ENCODE data around the gene COPB1. TPM values are rescaled to one million over a fixed set of nuclear protein-coding genes. Genes with fewer than 3 reads are reported as not detected.
A peak's percentile ranks its signal among the peaks of the same experiment; 100 is the strongest.
"Not testable (repeated sequence)": the region's sequence is repeated elsewhere in the genome, so short reads cannot be mapped to it uniquely, and the experiment has no call there.

Gene COPB1
- total RNA-seq, 1 donor from 2014 or later, result 59.9 TPM

GRCh38 chr11:14537134-14537599, 37.6 kb upstream of the COPB1 start:
- intact Hi-C loops (cut with DNase I), result no loop called here
- Histone ChIP-seq H3K27me3 (no peaks in the 10 kb centered on the region), H3K27ac (no peak overlapping the region), H3K4me1 (peaks cover 10% of the 10 kb centered on the region), H3K9me3 (no peaks in the 10 kb centered on the region), H3K36me3 (no peaks in the 10 kb centered on the region), H3K4me3 (no peak overlapping the region)
- TF ChIP-seq POLR2A (IDR thresholded peaks at IDR 0.05) (no peak), CTCF (IDR thresholded peaks at IDR 0.05) (peak in 2 of 3 experiments; percentile 48 to 69), POLR2AphosphoS5 (IDR thresholded peaks at IDR 0.05; ENCODE audit: insufficient read depth in 1 of 2, low read depth in 1 of 2) (no peak)
- no peak for DNase-seq (ENCODE audit: extremely low spot score in 2 of 2)

GRCh38 chr11:14535166-14535565, 35.6 kb upstream of the COPB1 start:
- H3K4me3 ChIP-seq; H3K9me3 ChIP-seq; intact Hi-C loops (cut with DNase I); DNase-seq (ENCODE audit: extremely low spot score in 2 of 2); H3K27ac ChIP-seq; H3K4me1 ChIP-seq; H3K36me3 ChIP-seq; H3K27me3 ChIP-seq: not testable (repeated sequence)

GRCh38 chr11:14529951-14530350, 30.3 kb upstream of the COPB1 start:
- H3K27ac ChIP-seq, result no peak overlapping the region
- intact Hi-C loops (cut with DNase I), result loop anchor here (10.0 kb wide), 1 partner anchor 365 kb away; the partner anchor contains the start of gene CYP2R1
- TF ChIP-seq POLR2A (IDR thresholded peaks at IDR 0.05) (no peak), CTCF (IDR thresholded peaks at IDR 0.05) (no peak), POLR2AphosphoS5 (IDR thresholded peaks at IDR 0.05; ENCODE audit: insufficient read depth in 1 of 2, low read depth in 1 of 2) (no peak)
- no peaks in the 10 kb centered on the region for H3K27me3 ChIP-seq
- no peaks in the 10 kb centered on the region for H3K9me3 ChIP-seq
- no peak overlapping the region for H3K4me3 ChIP-seq
- no peak for DNase-seq (ENCODE audit: extremely low spot score in 2 of 2)
- H3K36me3 ChIP-seq, result no peaks in the 10 kb centered on the region
- H3K4me1 ChIP-seq, result no peaks in the 10 kb centered on the region

- Histone ChIP-seq H3K9me3 (no peaks in the 10 kb centered on the region), H3K4me1 (no peaks in the 10 kb centered on the region), H3K4me3 (no peak overlapping the region), H3K27ac (no peak overlapping the region), H3K36me3 (no peaks in the 10 kb centered on the region), H3K27me3 (no peaks in the 10 kb centered on the region)
- no peak for DNase-seq (ENCODE audit: extremely low spot score in 2 of 2)
- intact Hi-C loops (cut with DNase I), result loop anchor here (10.0 kb wide), 1 partner anchor 365 kb away; the partner anchor contains the start of gene CYP2R1
- TF ChIP-seq CTCF (IDR thresholded peaks at IDR 0.05) (no peak), POLR2A (IDR thresholded peaks at IDR 0.05) (no peak), POLR2AphosphoS5 (IDR thresholded peaks at IDR 0.05; ENCODE audit: insufficient read depth in 1 of 2, low read depth in 1 of 2) (no peak)
Observed at GRCh38 chr11:14529321-14529720, 29.7 kb upstream of the COPB1 start.

GRCh38 chr11:14522801-14523200, 23.2 kb upstream of the COPB1 start:
- peaks cover 17% of the 10 kb centered on the region for H3K4me1 ChIP-seq
- intact Hi-C loops (cut with DNase I), result loop anchor here (10.0 kb wide), 1 partner anchor 372 kb away; the partner anchor contains the start of gene CYP2R1
- H3K27ac ChIP-seq, result no peak overlapping the region
- DNase-seq (ENCODE audit: extremely low spot score in 2 of 2), result no peak
- H3K9me3 ChIP-seq, result no peaks in the 10 kb centered on the region
- no peaks in the 10 kb centered on the region for H3K36me3 ChIP-seq
- H3K4me3 ChIP-seq, result no peak overlapping the region
- TF ChIP-seq CTCF (IDR thresholded peaks at IDR 0.05) (no peak), POLR2A (IDR thresholded peaks at IDR 0.05) (no peak), POLR2AphosphoS5 (IDR thresholded peaks at IDR 0.05; ENCODE audit: insufficient read depth in 1 of 2, low read depth in 1 of 2) (no peak)
- no peaks in the 10 kb centered on the region for H3K27me3 ChIP-seq

Measured in vagina (tissue), 2 donors.